GM23248 (cell line): ENCODE measurements around the gene GPR68.

ENCODE experiments used
- EZH2 ChIP-seq: fragments of 200-600 bp; sonication (generic); IDR thresholded peaks from 2 replicates; pipeline ENCODE4 v1.6.1; 2018; ENCODE audit warnings: antibody characterized with exemption, mild to moderate bottlenecking; ENCODE audit not compliant: insufficient read depth, poor library complexity, severe bottlenecking
- EZH2phosphoT487 ChIP-seq: fragments of 200-600 bp; sonication (generic); IDR thresholded peaks from 2 replicates; pipeline ENCODE4 v1.6.1; 2018; ENCODE audit warnings: antibody characterized with exemption, moderate library complexity, mild to moderate bottlenecking, low read depth; ENCODE audit not compliant: insufficient read depth

- TF ChIP-seq EZH2phosphoT487 (no peak), EZH2 (no peak)
Observed at GRCh38 chr14:91249841-91250616, 5.5 kb upstream of the GPR68 start.
